Measurements from ENCODE around the gene SOCS6.

GRCh38 chr18:70293166-70293565 lies 4.3 kb downstream of the SOCS6 start:
- TF ChIP-seq POLR2A (IDR thresholded peaks at IDR 0.05; ENCODE audit: low read depth, low read length) (no peak), CTCF (IDR thresholded peaks at IDR 0.05; ENCODE audit: extremely low read depth in 1 of 2, insufficient read depth in 1 of 2, low read depth in 1 of 2, low read length in 2 of 2) (no peak), MAX (IDR thresholded peaks at IDR 0.05; ENCODE audit: insufficient read depth, insufficient read length) (no peak), MYC (IDR thresholded peaks at IDR 0.05; ENCODE audit: low read depth, low read length) (no peak), JUN (IDR thresholded peaks at IDR 0.05; ENCODE audit: borderline replicate concordance, insufficient read depth, insufficient read length, low read depth) (no peak)

All from endothelial cell of umbilical vein (primary cell).